ENCODE data around the gene HSPBAP1. TPM values are rescaled to one million over a fixed set of nuclear protein-coding genes. Genes with fewer than 3 reads are reported as not detected.

HSPBAP1 gene
- total and polyA plus RNA-seq, 2 of the 13 experiments (the other 11 are each of a cell fraction or from before 2014, with no cell fraction given): 4.2 to 5.1 TPM

GRCh38 chr3:122728756-122729514 is 64.7 kb downstream of the HSPBAP1 start:
- H3K9me3 ChIP-seq (ENCODE audit: low read length): no peaks in the 10 kb centered on the region
- WGBS (ENCODE audit: low lambda C conversion rate): 93% methylated on average over 8 of the region's 8 CpGs
- no peak overlapping the region for H3K4me2 ChIP-seq (ENCODE audit: low read depth, low read length)
- no peaks in the 10 kb centered on the region for H4K20me1 ChIP-seq (ENCODE audit: insufficient read depth, low read length)
- H3K4me1 ChIP-seq (ENCODE audit: insufficient read depth, low read length): no peaks in the 10 kb centered on the region
- POLR2A ChIA-PET: no interaction called here
- in situ Hi-C loops (cut with HindIII; ENCODE audit: extremely low pct_ligation_motif_present, low pct_unique_long_range_greater_than_20kb): no loop called here
- FAIRE-seq (no peak), ATAC-seq (no peak), DNase-seq (ENCODE audit: low spot score) (no peak)
- no peak overlapping the region for H3K4me3 ChIP-seq (replicated peaks in 1 of 3; ENCODE audit: insufficient read depth in 1 of 3, low read depth in 2 of 3, low read length in 3 of 3)
- no peak overlapping the region for H3K9ac ChIP-seq (ENCODE audit: insufficient read depth, low read depth, low read length)
- no peak overlapping the region for H2AFZ ChIP-seq (ENCODE audit: low read length)
- CTCF ChIA-PET (ENCODE audit: low intra/inter-chr PET ratio, low total read pairs): no interaction called here
- no peaks in the 10 kb centered on the region for H3K27me3 ChIP-seq (ENCODE audit: control insufficient read depth in 1 of 2, insufficient read depth in 2 of 2, low read length in 2 of 2)
- no peaks in the 10 kb centered on the region for H3K79me2 ChIP-seq (ENCODE audit: insufficient read depth, low read length)
- TSS peak; percentile 39 for BruUV-seq (replicated peaks)
- H3K36me3 ChIP-seq (replicated peaks in 1 of 2; ENCODE audit: control insufficient read depth in 1 of 2, insufficient read depth in 2 of 2, low read length in 2 of 2): no peaks in the 10 kb centered on the region
- intact Hi-C loops (cut with micrococcal nuclease; ENCODE audit: unreplicated experiment): no loop called here
- H3K27ac ChIP-seq (ENCODE audit: extremely low read length, insufficient read depth, low read length): no peak overlapping the region
- TF ChIP-seq GABPA (IDR thresholded peaks at IDR 0.05; ENCODE audit: low read depth, low read length): no peak
- TF ChIP-seq GABPA (CRISPR knock-in tag; IDR thresholded peaks at IDR 0.05; ENCODE audit: low read depth): no peak
- no peak for TF ChIP-seq EP300 (IDR thresholded peaks at IDR 0.05; ENCODE audit: low read depth in 2 of 2, low read length in 2 of 2)
- TF ChIP-seq EP300 (CRISPR knock-in tag; IDR thresholded peaks at IDR 0.05; ENCODE audit: borderline replicate concordance): no peak
- no peak for TF ChIP-seq TBX2 (CRISPR knock-in tag; IDR thresholded peaks at IDR 0.05; ENCODE audit: borderline replicate concordance)
- TF ChIP-seq ZNF431 (CRISPR knock-in tag; IDR thresholded peaks at IDR 0.05; ENCODE audit: borderline replicate concordance, low read depth): no peak
- TF ChIP-seq, protein P1, sequence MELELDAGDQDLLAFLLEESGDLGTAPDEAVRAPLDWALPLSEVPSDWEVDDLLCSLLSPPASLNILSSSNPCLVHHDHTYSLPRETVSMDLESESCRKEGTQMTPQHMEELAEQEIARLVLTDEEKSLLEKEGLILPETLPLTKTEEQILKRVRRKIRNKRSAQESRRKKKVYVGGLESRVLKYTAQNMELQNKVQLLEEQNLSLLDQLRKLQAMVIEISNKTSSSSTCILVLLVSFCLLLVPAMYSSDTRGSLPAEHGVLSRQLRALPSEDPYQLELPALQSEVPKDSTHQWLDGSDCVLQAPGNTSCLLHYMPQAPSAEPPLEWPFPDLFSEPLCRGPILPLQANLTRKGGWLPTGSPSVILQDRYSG (CRISPR knock-in tag; IDR thresholded peaks at IDR 0.05): no peak
- no peak for TF ChIP-seq NR3C1 (CRISPR knock-in tag; IDR thresholded peaks at IDR 0.05)
- TF ChIP-seq, protein P2, sequence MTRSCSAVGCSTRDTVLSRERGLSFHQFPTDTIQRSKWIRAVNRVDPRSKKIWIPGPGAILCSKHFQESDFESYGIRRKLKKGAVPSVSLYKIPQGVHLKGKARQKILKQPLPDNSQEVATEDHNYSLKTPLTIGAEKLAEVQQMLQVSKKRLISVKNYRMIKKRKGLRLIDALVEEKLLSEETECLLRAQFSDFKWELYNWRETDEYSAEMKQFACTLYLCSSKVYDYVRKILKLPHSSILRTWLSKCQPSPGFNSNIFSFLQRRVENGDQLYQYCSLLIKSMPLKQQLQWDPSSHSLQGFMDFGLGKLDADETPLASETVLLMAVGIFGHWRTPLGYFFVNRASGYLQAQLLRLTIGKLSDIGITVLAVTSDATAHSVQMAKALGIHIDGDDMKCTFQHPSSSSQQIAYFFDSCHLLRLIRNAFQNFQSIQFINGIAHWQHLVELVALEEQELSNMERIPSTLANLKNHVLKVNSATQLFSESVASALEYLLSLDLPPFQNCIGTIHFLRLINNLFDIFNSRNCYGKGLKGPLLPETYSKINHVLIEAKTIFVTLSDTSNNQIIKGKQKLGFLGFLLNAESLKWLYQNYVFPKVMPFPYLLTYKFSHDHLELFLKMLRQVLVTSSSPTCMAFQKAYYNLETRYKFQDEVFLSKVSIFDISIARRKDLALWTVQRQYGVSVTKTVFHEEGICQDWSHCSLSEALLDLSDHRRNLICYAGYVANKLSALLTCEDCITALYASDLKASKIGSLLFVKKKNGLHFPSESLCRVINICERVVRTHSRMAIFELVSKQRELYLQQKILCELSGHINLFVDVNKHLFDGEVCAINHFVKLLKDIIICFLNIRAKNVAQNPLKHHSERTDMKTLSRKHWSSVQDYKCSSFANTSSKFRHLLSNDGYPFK (CRISPR knock-in tag; IDR thresholded peaks at IDR 0.05; ENCODE audit: borderline replicate concordance): no peak
- no peak for TF ChIP-seq JARID2 (CRISPR knock-in tag; IDR thresholded peaks at IDR 0.05; ENCODE audit: insufficient replicate concordance)
- TF ChIP-seq NR0B2 (CRISPR knock-in tag; IDR thresholded peaks at IDR 0.05): no peak
- no peak for TF ChIP-seq ZSCAN29 (CRISPR knock-in tag; conservative IDR thresholded peaks at IDR 0.05)

All from HepG2 (cell line).